ENCODE measurements around the gene HS3ST3A1. TPM values are rescaled to one million over a fixed set of nuclear protein-coding genes. Genes with fewer than 3 reads are reported as not detected.

Gene HS3ST3A1
- total RNA-seq, 1 donor, result 1.7 TPM

DNA sequence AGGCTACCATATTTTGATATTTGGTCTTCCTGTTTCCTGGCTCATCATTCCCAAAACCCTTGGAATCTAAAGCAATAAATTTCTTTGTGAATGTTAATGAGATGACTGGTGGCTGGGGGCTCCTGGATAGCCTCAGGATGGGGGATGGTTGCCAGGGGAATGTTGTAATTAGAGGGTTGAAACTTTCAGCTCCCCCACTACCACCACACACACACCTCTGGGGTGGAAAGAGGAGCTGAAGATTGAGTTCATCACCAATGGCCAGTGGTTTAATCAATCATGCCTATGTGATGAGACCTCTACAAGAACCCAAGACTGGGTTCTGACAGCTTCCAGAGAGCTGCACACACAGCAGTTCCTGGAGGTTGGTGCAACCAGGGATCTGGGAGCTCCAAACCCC lies 59.1 kb downstream of the HS3ST3A1 start:
- Histone ChIP-seq H3K4me1 (ENCODE audit: insufficient read depth, low read length) (no peaks in the 10 kb centered on the region), H3K27me3 (ENCODE audit: insufficient read depth, low read length) (no peaks in the 10 kb centered on the region), H3K4me3 (ENCODE audit: low read length) (no peak overlapping the region), H3K9me3 (ENCODE audit: low read depth, low read length) (no peaks in the 10 kb centered on the region)

GRCh38 chr17:13541032-13541480 lies 60.7 kb downstream of the HS3ST3A1 start:
- Histone ChIP-seq H3K4me1 (ENCODE audit: insufficient read depth, low read length) (no peaks in the 10 kb centered on the region), H3K27me3 (ENCODE audit: insufficient read depth, low read length) (no peaks in the 10 kb centered on the region), H3K9me3 (ENCODE audit: low read depth, low read length) (no peaks in the 10 kb centered on the region), H3K4me3 (ENCODE audit: low read length) (no peak overlapping the region)

- H3K9me3 ChIP-seq (ENCODE audit: low read depth, low read length), result no peaks in the 10 kb centered on the region
Observed at GRCh38 chr17:13540546-13540945, 61.2 kb downstream of the HS3ST3A1 start.

DNA sequence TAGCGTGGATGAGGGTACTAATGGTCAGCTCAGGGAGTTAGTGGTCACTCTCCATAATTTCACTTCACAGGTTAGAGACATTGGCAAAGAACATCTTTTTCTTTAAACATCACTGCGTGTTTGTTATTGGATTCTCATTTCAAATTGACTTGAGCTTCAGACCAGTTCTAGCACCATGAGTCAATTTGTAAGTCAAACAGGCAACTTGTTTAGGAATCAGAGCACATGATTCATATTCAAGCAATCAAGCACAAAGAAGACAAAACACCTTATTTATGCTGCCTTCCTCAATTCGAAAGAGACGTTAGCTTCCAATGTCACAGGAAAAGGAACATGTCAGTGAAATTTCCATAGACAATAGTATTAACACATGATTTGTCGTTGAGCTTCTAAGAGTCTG lies 62.3 kb downstream of the HS3ST3A1 start:
- H3K27me3 ChIP-seq (ENCODE audit: insufficient read depth, low read length), result no peaks in the 10 kb centered on the region
- no peak overlapping the region for H3K4me3 ChIP-seq (ENCODE audit: low read length)
- H3K4me1 ChIP-seq (ENCODE audit: insufficient read depth, low read length), result no peaks in the 10 kb centered on the region

More at GRCh38 chr17:13540546-13540945, 61.2 kb downstream of the HS3ST3A1 start:
- no peaks in the 10 kb centered on the region for H3K4me1 ChIP-seq (ENCODE audit: insufficient read depth, low read length)
- no peaks in the 10 kb centered on the region for H3K27me3 ChIP-seq (ENCODE audit: insufficient read depth, low read length)
- H3K4me3 ChIP-seq (ENCODE audit: low read length), result no peak overlapping the region

DNA sequence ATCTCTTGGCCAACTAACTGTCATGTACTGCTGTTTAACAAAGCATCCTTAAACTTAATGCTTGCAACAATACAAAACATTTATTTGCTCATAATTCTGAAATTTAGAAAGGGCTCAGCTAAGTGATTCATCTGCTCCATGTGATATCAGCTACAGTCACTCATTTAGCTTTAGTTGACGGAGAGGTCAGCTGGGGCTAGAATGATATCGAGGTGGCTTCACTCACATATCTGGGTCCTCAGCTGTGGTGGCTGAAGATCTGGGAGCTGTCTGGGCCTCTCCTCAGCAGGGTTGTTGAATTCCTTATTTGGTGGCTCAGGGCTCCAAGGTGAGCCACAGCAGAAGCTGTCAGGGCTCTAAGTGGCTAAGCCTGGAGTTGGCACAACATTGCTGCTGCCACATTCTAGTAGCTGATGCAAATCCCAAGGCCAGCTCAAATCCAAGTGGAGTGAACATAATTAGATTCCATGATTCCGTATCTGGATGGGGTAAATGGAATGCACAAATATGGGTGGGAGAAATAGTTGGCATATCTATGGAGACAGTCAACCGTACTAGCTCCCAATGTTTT lies 62.8 kb downstream of the HS3ST3A1 start:
- H3K9me3 ChIP-seq (ENCODE audit: low read depth, low read length), result no peaks in the 10 kb centered on the region

More for the DNA sequence above, 62.3 kb downstream of the HS3ST3A1 start:
- H3K9me3 ChIP-seq (ENCODE audit: low read depth, low read length), result no peaks in the 10 kb centered on the region

DNA sequence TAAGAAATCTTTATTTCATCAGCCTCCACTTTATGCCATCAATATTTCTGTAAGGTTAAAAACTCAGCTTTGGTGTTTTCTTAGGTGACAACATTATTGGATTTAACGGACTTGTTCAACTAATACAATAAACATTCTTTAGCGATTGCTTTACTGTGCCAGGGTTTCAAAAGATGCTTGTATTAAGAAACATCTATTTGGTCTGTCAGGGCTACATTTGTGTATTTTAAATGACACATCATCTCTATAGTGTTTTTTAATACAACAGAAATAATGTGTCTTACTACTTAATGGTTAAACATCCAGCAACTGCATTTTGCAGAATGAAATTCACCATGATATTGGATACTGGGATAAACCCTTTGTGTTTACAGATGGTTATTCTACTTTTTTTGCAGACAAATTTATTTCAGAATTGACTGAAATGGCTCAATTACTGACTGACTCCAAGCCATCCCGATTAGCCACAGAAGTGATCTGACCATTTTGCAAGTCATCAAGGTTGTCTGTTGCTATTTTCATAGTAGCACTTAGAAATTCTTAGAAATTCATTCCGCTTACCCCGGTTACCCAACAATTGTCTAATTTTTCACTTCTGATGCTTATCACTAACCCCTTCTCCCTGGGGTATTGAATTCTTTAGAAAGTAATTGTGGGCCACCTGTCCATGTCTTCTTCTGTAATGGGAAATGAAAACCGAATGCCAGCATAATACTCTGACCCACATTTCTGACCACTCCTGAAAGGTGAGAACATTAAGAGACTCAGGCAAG lies 63.7 kb downstream of the HS3ST3A1 start:
- Histone ChIP-seq H3K4me1 (ENCODE audit: insufficient read depth, low read length) (no peaks in the 10 kb centered on the region), H3K4me3 (ENCODE audit: low read length) (no peak overlapping the region), H3K27me3 (ENCODE audit: insufficient read depth, low read length) (no peaks in the 10 kb centered on the region), H3K9me3 (ENCODE audit: low read depth, low read length) (no peaks in the 10 kb centered on the region)

More for the DNA sequence above, 62.8 kb downstream of the HS3ST3A1 start:
- Histone ChIP-seq H3K27me3 (ENCODE audit: insufficient read depth, low read length) (no peaks in the 10 kb centered on the region), H3K4me1 (ENCODE audit: insufficient read depth, low read length) (no peaks in the 10 kb centered on the region), H3K4me3 (ENCODE audit: low read length) (no peak overlapping the region)

DNA sequence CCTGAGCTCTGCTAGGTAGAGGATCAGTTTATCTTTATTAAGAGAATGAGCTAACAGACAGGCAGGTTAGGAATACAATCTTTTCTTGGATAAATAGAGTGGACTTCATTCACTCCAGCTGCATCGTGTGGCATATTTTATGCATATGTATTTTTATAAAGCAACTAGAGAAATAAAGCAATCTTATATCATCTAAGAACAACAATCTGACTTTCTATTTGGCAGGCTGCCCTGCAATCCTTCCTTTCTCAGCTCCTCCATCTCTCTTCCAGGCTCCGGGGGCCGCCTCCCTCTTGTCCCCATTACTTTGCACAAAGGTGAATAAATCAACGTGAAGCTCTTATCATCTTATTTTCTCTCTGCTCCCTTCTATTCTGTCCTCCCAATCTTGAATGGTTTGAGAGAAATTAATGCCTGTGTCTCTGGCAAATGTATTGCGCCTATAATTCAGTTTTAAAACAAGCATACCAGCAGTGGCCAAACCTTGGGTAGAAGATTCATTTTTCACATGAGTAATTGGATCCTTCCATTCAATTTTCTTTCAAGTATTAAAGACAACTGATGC lies 64.5 kb downstream of the HS3ST3A1 start:
- H3K4me1 ChIP-seq (ENCODE audit: insufficient read depth, low read length), result no peaks in the 10 kb centered on the region
- no peaks in the 10 kb centered on the region for H3K27me3 ChIP-seq (ENCODE audit: insufficient read depth, low read length)
- H3K4me3 ChIP-seq (ENCODE audit: low read length), result no peak overlapping the region
- no peaks in the 10 kb centered on the region for H3K9me3 ChIP-seq (ENCODE audit: low read depth, low read length)

- H3K27me3 ChIP-seq (ENCODE audit: insufficient read depth, low read length), result no peaks in the 10 kb centered on the region
- H3K4me3 ChIP-seq (ENCODE audit: low read length), result no peak overlapping the region
- no peaks in the 10 kb centered on the region for H3K4me1 ChIP-seq (ENCODE audit: insufficient read depth, low read length)
- no peaks in the 10 kb centered on the region for H3K9me3 ChIP-seq (ENCODE audit: low read depth, low read length)
Observed at GRCh38 chr17:13534946-13535345, 66.8 kb downstream of the HS3ST3A1 start.

DNA sequence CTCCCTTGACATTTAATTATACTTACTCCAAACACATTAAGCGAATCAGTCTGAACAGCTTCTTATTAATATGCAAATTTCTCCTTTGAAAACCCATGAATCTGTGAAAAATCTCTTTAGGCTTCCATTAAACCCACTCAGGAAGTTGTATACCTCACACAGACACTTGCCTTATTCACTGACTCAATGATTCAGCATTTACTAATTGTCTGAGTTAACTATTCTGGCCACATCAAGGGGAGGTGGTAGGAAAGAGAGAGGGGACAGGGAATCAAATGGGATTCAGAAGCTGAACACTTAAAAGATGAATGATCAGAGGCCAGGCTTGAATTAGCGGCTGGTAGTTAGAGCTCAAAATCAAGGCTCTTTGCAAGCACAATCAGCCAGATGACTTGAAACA lies 70.0 kb downstream of the HS3ST3A1 start:
- no peak overlapping the region for H3K4me3 ChIP-seq (ENCODE audit: low read length)

DNA sequence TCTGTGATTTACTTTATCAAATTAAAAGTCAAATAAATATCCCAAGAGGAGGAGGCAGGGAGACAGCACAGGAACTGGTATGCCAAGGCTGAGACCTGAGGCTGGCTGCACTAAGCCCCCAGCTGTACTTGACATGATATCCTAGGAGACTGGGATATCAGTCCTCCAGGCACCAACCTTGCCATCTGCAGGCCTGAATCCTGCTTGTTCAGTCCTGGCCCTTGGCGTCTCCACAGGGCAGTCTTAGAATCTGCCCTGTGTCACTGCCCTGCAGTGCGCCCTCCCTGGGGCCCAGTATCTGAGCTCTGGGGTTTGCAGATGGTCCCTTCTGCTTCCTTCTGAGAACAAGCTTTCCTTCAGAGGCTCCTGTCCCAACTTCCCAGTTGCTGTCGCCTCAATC lies 75.9 kb downstream of the HS3ST3A1 start:
- Histone ChIP-seq H3K27me3 (ENCODE audit: insufficient read depth, low read length) (no peaks in the 10 kb centered on the region), H3K4me1 (ENCODE audit: insufficient read depth, low read length) (no peaks in the 10 kb centered on the region), H3K9me3 (ENCODE audit: low read depth, low read length) (no peaks in the 10 kb centered on the region), H3K4me3 (ENCODE audit: low read length) (no peak overlapping the region)

More for the DNA sequence above, 70.0 kb downstream of the HS3ST3A1 start:
- Histone ChIP-seq H3K9me3 (ENCODE audit: low read depth, low read length) (no peaks in the 10 kb centered on the region), H3K4me1 (ENCODE audit: insufficient read depth, low read length) (no peaks in the 10 kb centered on the region), H3K27me3 (ENCODE audit: insufficient read depth, low read length) (no peaks in the 10 kb centered on the region)

- H3K27me3 ChIP-seq (ENCODE audit: insufficient read depth, low read length), result no peaks in the 10 kb centered on the region
- H3K4me3 ChIP-seq (ENCODE audit: low read length), result no peak overlapping the region
- no peaks in the 10 kb centered on the region for H3K4me1 ChIP-seq (ENCODE audit: insufficient read depth, low read length)
- no peaks in the 10 kb centered on the region for H3K9me3 ChIP-seq (ENCODE audit: low read depth, low read length)
Observed at GRCh38 chr17:13523164-13523563, 78.6 kb downstream of the HS3ST3A1 start.

DNA sequence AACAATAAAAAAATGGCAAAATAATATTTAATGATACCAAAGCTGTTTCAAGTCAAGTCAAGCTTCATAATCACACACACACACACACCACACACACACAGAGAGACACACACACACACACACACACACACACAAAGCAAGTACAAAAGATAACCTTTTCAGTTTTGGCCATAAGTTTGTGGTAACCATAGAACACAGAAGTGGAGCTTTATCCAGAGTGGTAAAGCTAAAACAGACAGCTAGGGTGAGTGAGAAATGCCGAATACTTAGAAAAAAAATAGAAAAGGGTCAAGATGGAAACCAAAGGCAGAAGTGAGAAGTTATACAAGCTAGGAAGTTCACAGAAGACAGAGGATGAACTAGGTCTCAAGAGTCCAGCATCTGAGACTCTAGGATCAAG lies 79.0 kb downstream of the HS3ST3A1 start:
- H3K27me3 ChIP-seq (ENCODE audit: insufficient read depth, low read length), result no peaks in the 10 kb centered on the region
- H3K9me3 ChIP-seq (ENCODE audit: low read depth, low read length), result no peaks in the 10 kb centered on the region
- H3K4me3 ChIP-seq (ENCODE audit: low read length), result no peak overlapping the region
- no peaks in the 10 kb centered on the region for H3K4me1 ChIP-seq (ENCODE audit: insufficient read depth, low read length)

- Histone ChIP-seq H3K4me1 (ENCODE audit: insufficient read depth, low read length) (no peaks in the 10 kb centered on the region), H3K9me3 (ENCODE audit: low read depth, low read length) (no peaks in the 10 kb centered on the region), H3K27me3 (ENCODE audit: insufficient read depth, low read length) (no peaks in the 10 kb centered on the region), H3K4me3 (ENCODE audit: low read length) (no peak overlapping the region)
Observed at GRCh38 chr17:13521784-13522183, 79.9 kb downstream of the HS3ST3A1 start.

DNA sequence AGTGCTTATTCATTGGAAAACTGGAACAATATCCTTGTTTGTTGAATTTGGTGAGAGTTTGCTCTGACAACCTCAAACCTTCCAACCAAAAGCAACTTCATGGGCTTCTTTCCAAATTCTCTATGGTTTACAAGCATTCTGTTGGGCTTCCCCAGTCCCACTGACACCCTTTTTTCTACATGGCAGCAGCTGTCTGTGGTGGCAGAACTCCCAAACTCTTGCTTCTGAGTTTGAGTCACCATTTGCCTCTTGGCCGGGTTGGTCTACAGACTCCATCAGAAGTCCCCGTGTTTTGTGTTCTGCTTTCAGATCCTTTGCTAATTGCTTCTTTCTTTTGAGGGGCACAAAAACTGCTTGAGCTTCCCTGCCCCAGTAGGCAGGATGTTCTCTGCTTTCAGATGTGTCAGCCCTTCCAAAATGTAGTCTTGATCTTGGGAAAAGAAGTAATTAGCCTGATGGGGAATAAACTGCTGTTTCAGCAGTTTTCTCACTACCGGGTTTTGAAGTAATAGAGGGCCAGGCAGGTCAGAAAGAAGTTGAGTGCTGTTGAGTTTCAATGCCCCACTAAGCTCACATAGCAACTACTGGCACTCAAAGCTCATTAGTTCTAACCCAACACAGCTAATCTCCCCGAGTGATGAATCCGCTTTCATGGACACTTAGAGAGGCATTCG lies 80.7 kb downstream of the HS3ST3A1 start:
- H3K4me3 ChIP-seq (ENCODE audit: low read length), result no peak overlapping the region
- no peaks in the 10 kb centered on the region for H3K9me3 ChIP-seq (ENCODE audit: low read depth, low read length)
- H3K27me3 ChIP-seq (ENCODE audit: insufficient read depth, low read length), result no peaks in the 10 kb centered on the region
- no peaks in the 10 kb centered on the region for H3K4me1 ChIP-seq (ENCODE audit: insufficient read depth, low read length)
